Stimulated activated CD4-positive, alpha-beta T cell treated with anti-CD3 and anti-CD28 coated beads, Interleukin-2, amount 100 ng/mL, for 48 hours (primary cell): Measurements from ENCODE around the gene RBL2.
"Not testable (repeated sequence)": the region's sequence is repeated elsewhere in the genome, so short reads cannot be mapped to it uniquely, and the experiment has no call there.

ENCODE experiments used
- DNase-seq, 2 donors: peaks; one replicate each; pipeline ENCODE4 v3.0.0-alpha.2; 2020

The RBL2 gene

GRCh38 chr16:53434377-53435065, at the start of gene RBL2:
RBL2 (plus strand) TSS chr16:53434471; CDS start chr16:53434557, 86 bp downstream.
- DNase-seq, result peak; percentile 76

- DNase-seq, result not testable (repeated sequence)
Observed at GRCh38 chr16:53384610-53385009, 49.7 kb upstream of the RBL2 start.

- no peak for DNase-seq
Observed at GRCh38 chr16:53404959-53405358, 29.3 kb upstream of the RBL2 start.

GRCh38 chr16:53412549-53412948, 21.7 kb upstream of the RBL2 start:
- DNase-seq, result no peak

- no peak for DNase-seq
Observed at GRCh38 chr16:53413864-53414263, 20.4 kb upstream of the RBL2 start.

GRCh38 chr16:53414381-53414780, 19.9 kb upstream of the RBL2 start:
- DNase-seq, result no peak

GRCh38 chr16:53415504-53415903, 18.8 kb upstream of the RBL2 start:
- DNase-seq, result no peak

- no peak for DNase-seq
Observed at GRCh38 chr16:53417011-53417410, 17.3 kb upstream of the RBL2 start.

GRCh38 chr16:53417976-53418375, 16.3 kb upstream of the RBL2 start:
- no peak for DNase-seq

- not testable (repeated sequence) for DNase-seq
Observed at GRCh38 chr16:53419383-53419709, 14.9 kb upstream of the RBL2 start.

- no peak for DNase-seq
Observed at GRCh38 chr16:53421248-53421647, 13.0 kb upstream of the RBL2 start.

- not testable (repeated sequence) for DNase-seq
Observed at GRCh38 chr16:53423968-53424367, 10.3 kb upstream of the RBL2 start.

- no peak for DNase-seq
Observed at GRCh38 chr16:53428681-53429080, 5.6 kb upstream of the RBL2 start.

GRCh38 chr16:53429221-53429943, 4.9 kb upstream of the RBL2 start:
- DNase-seq, result no peak

- no peak for DNase-seq
Observed at GRCh38 chr16:53430363-53430762, 3.9 kb upstream of the RBL2 start.

GRCh38 chr16:53433509-53433908, 762 bp upstream of the RBL2 start:
- DNase-seq, result no peak

GRCh38 chr16:53433930-53434376, 318 bp upstream of the RBL2 start:
- no peak for DNase-seq

- peak; percentile 31 to 33 for DNase-seq
Observed at GRCh38 chr16:53435066-53435688, 906 bp downstream of the RBL2 start.

GRCh38 chr16:53440125-53440524, 5.9 kb downstream of the RBL2 start:
- DNase-seq, result no peak

- no peak for DNase-seq
Observed at GRCh38 chr16:53445534-53445933, 11.3 kb downstream of the RBL2 start.

GRCh38 chr16:53446090-53446489, 11.8 kb downstream of the RBL2 start:
- DNase-seq, result no peak

- no peak for DNase-seq
Observed at GRCh38 chr16:53449816-53450517, 15.7 kb downstream of the RBL2 start.

GRCh38 chr16:53453928-53454327, 19.7 kb downstream of the RBL2 start:
- DNase-seq, result no peak
